Endothelial cell of umbilical vein (primary cell): ENCODE data around the gene MRPL27. TPM values are rescaled to one million over a fixed set of nuclear protein-coding genes. Genes with fewer than 3 reads are reported as not detected.
"Not testable (repeated sequence)": the region's sequence is repeated elsewhere in the genome, so short reads cannot be mapped to it uniquely, and the experiment has no call there.

Source experiments
- BruUV-seq: library from RNA; stranded (reverse); fragments of 400-500 nt; replicated peaks from 2 replicates; lab custom pipeline; 2021; lab: Mats Ljungman, UMichigan
- CTCF ChIA-PET: fragments of 300-600, 350-600 bp; sonication (Branson Sonifier 250); formaldehyde crosslinking; loops from one replicate; lab custom pipeline; 2021; ENCODE audit warnings: antibody characterized with exemption, inconsistent platforms; lab: Charles Lee
- POLR2A ChIA-PET: fragments of 300-600, 350-600 bp; sonication (Branson Sonifier 250); formaldehyde crosslinking; loops from one replicate; lab custom pipeline; 2021; ENCODE audit warnings: antibody characterized with exemption, inconsistent platforms; lab: Charles Lee
- DNase-seq: peaks from one replicate; pipeline ENCODE4 v3.0.0-alpha.2; 2011; ENCODE audit warnings: low read depth, low spot score
- FAIRE-seq: peaks from 2 replicates; lab custom pipeline; 2011; peaks lifted over from hg19 to GRCh38; lab: Jason Lieb, UNC
- H2AFZ ChIP-seq: 2 replicates; pipeline ENCODE4 v1.6.0; 2012; ENCODE audit warnings: low read depth, low read length, control low read depth, inconsistent platforms
- H3K27ac ChIP-seq: 2 replicates; pipeline ENCODE4 v1.5.1; 2011; ENCODE audit warnings: low read depth, mild to moderate bottlenecking, control low read depth, low read length, moderate library complexity; ENCODE audit not compliant: insufficient read depth
- H3K27me3 ChIP-seq, 2 experiments: 2 replicates each; pipeline versions ENCODE4 v1.6.0 to v1.6.1; 2011; ENCODE audit warnings: low read length in 2 of 2, mixed read lengths in 1 of 2; ENCODE audit not compliant: control insufficient read depth in 2 of 2, insufficient read depth in 2 of 2
- H3K36me3 ChIP-seq, 2 experiments: 2 replicates in 1 of 2; 3 replicates in 1 of 2; pipeline ENCODE4 v1.5.1; 2011; ENCODE audit warnings: low read length in 2 of 2, mild to moderate bottlenecking in 1 of 2, moderate library complexity in 1 of 2; ENCODE audit not compliant: control insufficient read depth in 2 of 2, insufficient read depth in 2 of 2; ENCODE audit errors: extremely low read depth in 1 of 2
- H3K4me1 ChIP-seq: 3 replicates; pipeline ENCODE4 v1.5.1; 2011; ENCODE audit warnings: mild to moderate bottlenecking, low read length; ENCODE audit not compliant: control insufficient read depth, insufficient read depth; ENCODE audit errors: extremely low read depth
- H3K4me2 ChIP-seq: 2 replicates; pipeline ENCODE4 v1.6.1; 2011; ENCODE audit warnings: low read length, control low read depth, mixed read lengths; ENCODE audit not compliant: insufficient read depth
- H3K4me3 ChIP-seq, 3 experiments: fragments of 200-600 bp in 1 of 3; sonication (generic), shearing (Covaris generic) in 1 of 3; replicated peaks in 1 of 3; 2 replicates each; pipeline ENCODE4 v1.5.1; 2011 to 2016; ENCODE audit warnings: control low read depth in 3 of 3, low read length in 3 of 3, mild to moderate bottlenecking in 2 of 3, inconsistent platforms in 1 of 3, low read depth in 1 of 3, moderate library complexity in 1 of 3; ENCODE audit not compliant: insufficient read depth in 1 of 3
- H3K79me2 ChIP-seq: 2 replicates; pipeline ENCODE4 v1.6.0; 2012; ENCODE audit warnings: low read length, inconsistent platforms; ENCODE audit not compliant: control insufficient read depth, insufficient read depth
- H3K9ac ChIP-seq: replicated peaks from 2 replicates; pipeline ENCODE3; 2011; ENCODE audit warnings: low read length, control low read depth; ENCODE audit not compliant: insufficient read depth; ENCODE audit errors: extremely low read depth
- H3K9me1 ChIP-seq: replicated peaks from 3 replicates; pipeline ENCODE4 v1.6.0; 2011; ENCODE audit warnings: mild to moderate bottlenecking, low read length; ENCODE audit not compliant: control insufficient read depth, insufficient read depth; ENCODE audit errors: extremely low read depth
- H3K9me3 ChIP-seq: replicated peaks from 2 replicates; pipeline ENCODE4 v1.5.1; 2012; ENCODE audit warnings: low read length, inconsistent platforms; ENCODE audit not compliant: control insufficient read depth, insufficient read depth
- H4K20me1 ChIP-seq: replicated peaks from 2 replicates; pipeline ENCODE3; 2011; ENCODE audit warnings: mild to moderate bottlenecking, low read length; ENCODE audit not compliant: control insufficient read depth, insufficient read depth; ENCODE audit errors: extremely low read depth
- MYC ChIP-seq: IDR thresholded peaks from one replicate; pipeline ENCODE4 v1.6.1; 2011; ENCODE audit warnings: mild to moderate bottlenecking, low read depth, low read length
- POLR2AphosphoS5 ChIP-seq: IDR thresholded peaks from 2 replicates; pipeline ENCODE4 v1.6.1; 2012; ENCODE audit warnings: low read depth, mild to moderate bottlenecking, control low read depth, low read length, moderate library complexity; ENCODE audit not compliant: insufficient read depth
- dilution Hi-C: fragments of 300-500 bp; cut with MboI; formaldehyde crosslinking; loops from one replicate; pipeline ENCODE4 v1.15.0; 2019; ENCODE audit warnings: low sequenced_read_pairs; ENCODE audit not compliant: extremely low pct_ligation_motif_present
- intact Hi-C: fragments of 100-400 bp; cut with micrococcal nuclease; formaldehyde crosslinking; loops from one replicate; pipeline ENCODE4 v1.10.0; 2022
- polyA plus RNA-seq, 4 experiments: library from polyadenylated mRNA; depleted of rRNA in 3 of 4; stranded (reverse) in 3 of 4; unstranded in 1 of 4; fragments of >200 nt; gene quantifications; 2 replicates each; pipeline versions ENCODE4 v1.2.1 to v1.2.3, GENCODE V29; 2011 to 2012; ENCODE audit warnings: missing spikeins in 1 of 4
- total RNA-seq: library from RNA; stranded (reverse); gene quantifications from 2 replicates; pipeline ENCODE4 v1.2.3, GENCODE V29; 2021
- TF ChIP-seq, protein P1 (sequence below): IDR thresholded peaks from 2 replicates; pipeline ENCODE4 v1.6.1; 2011; ENCODE audit not compliant: insufficient read depth, insufficient read length

Gene MRPL27
- total and polyA plus RNA-seq, 2 donors (not counting 3 experiments of a cell fraction or from before 2014, with no cell fraction given), result 76.2 to 158 TPM

DNA sequence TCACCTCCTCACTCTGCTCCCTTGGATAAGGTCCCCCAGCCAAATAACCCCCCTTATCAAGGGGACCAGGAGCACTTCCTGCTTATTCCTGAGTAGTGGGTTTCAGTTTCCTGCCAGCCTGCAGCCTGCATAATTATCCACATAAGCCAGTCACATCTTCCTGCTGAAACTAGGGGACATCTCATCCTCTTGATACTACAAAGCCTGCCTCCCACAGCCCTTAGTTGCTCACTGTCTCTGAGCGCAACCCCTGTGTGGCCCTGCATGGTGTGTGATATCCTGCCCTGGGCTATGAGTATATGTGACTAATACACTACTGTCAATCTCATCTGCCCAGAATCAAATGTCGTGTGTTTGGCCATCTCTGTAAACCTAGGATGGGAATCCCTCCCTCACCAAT, 35.0 kb downstream of the MRPL27 start:
- CTCF ChIA-PET, result interaction anchor here (1.3 kb wide), 1 partner anchor 168 kb away, joined by 4 read pairs; no protein-coding TSS in a partner anchor
- H3K79me2 ChIP-seq, result no peaks in the 10 kb centered on the region
- H3K36me3 ChIP-seq, result no peaks in the 10 kb centered on the region
- H3K9me1 ChIP-seq, result no peaks in the 10 kb centered on the region
- no peak overlapping the region for H2AFZ ChIP-seq
- H3K4me3 ChIP-seq, result no peak overlapping the region
- H3K4me1 ChIP-seq, result no peaks in the 10 kb centered on the region
- dilution Hi-C loops (no loop called here), intact Hi-C loops (no loop called here)
- TF ChIP-seq MYC, result no peak
- TF ChIP-seq, protein P1, sequence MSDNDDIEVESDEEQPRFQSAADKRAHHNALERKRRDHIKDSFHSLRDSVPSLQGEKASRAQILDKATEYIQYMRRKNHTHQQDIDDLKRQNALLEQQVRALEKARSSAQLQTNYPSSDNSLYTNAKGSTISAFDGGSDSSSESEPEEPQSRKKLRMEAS, result no peak
- TF ChIP-seq POLR2AphosphoS5, result no peak
- no TSS peak for BruUV-seq
- no peak overlapping the region for H3K27ac ChIP-seq
- no peak for FAIRE-seq
- POLR2A ChIA-PET, result no interaction called here
- peaks cover 14 to 30% of the 10 kb centered on the region in 2 experiments for H3K27me3 ChIP-seq
- DNase-seq, result no peak
- H3K9ac ChIP-seq, result no peak overlapping the region
- H4K20me1 ChIP-seq, result no peaks in the 10 kb centered on the region
- H3K4me2 ChIP-seq, result no peak overlapping the region
- no peaks in the 10 kb centered on the region for H3K9me3 ChIP-seq

DNA sequence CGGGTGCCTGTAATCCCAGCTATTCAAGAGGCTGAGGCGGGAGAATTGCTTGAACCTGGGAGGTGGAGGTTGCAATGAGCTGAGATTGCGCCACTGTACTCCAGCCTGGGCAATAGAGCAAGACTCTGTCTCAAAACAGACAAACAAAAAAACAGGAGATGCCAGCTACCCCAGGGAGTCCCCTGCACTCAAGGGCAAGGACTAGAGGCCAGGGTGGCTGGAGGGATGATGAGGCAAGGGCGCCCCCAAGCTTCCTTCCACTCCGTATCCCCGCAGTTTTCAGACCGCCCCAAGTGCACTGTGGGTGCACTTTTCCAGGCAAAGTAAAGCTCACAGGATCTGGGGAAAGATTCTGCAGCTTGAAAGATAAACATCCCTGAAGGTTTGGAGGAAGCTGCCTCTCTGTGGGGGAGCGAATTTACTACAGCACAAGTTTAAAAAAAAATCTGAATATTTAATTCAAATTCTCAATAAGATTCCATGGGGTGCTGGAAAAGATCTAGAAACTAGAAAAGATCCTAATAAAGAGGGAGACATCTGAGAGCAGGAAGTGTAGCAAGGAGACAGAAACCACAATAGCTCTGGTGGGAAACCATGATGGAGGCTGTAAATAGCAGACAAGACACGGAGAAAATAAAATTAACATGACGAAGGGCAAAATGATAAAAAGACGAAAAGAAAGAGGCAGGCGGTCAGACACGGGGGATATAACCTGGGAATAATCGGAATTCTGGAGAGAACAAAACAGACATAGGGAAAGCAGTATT, 39.5 kb downstream of the MRPL27 start:
- H2AFZ ChIP-seq, H4K20me1 ChIP-seq, H3K79me2 ChIP-seq, dilution Hi-C loops, H3K9me1 ChIP-seq, H3K36me3 ChIP-seq, FAIRE-seq, POLR2A ChIA-PET, H3K27ac ChIP-seq, H3K9ac ChIP-seq, DNase-seq, H3K4me1 ChIP-seq, H3K4me3 ChIP-seq, H3K9me3 ChIP-seq, intact Hi-C loops, BruUV-seq, H3K4me2 ChIP-seq: not testable (repeated sequence)
- CTCF ChIA-PET, result interaction anchor here (1.0 to 1.2 kb wide), 3 partner anchors 9 to 133 kb away, joined by 3 to 4 read pairs (median 3); no protein-coding TSS in a partner anchor
- peaks cover 11 to 19% of the 10 kb centered on the region in 2 experiments for H3K27me3 ChIP-seq
